B cell (primary cell): Measurements from ENCODE around the gene MLH3. TPM values are rescaled to one million over a fixed set of nuclear protein-coding genes. Genes with fewer than 3 reads are reported as not detected.

Experiments
- ATAC-seq: fragments of 200-7000 bp; cut with Tn5 transposase; one replicate; pipeline ENCODE4 v1.10.0; 2021; ENCODE audit warnings: low read depth, mild to moderate bottlenecking, moderate number of reproducible peaks, moderate library complexity
- CTCF ChIA-PET: fragments of 350-600 bp; sonication (Branson Sonifier 250); formaldehyde crosslinking; loops from one replicate; lab custom pipeline; 2021; ENCODE audit warnings: antibody characterized with exemption, inconsistent platforms; lab: Charles Lee
- POLR2A ChIA-PET: fragments of 350-600 bp; sonication (Branson Sonifier 250); formaldehyde crosslinking; loops from one replicate; lab custom pipeline; 2021; ENCODE audit warnings: antibody characterized with exemption; lab: Charles Lee
- DNase-seq: peaks from one replicate; pipeline ENCODE4 v3.0.0; 2013
- H2AFZ ChIP-seq: 2 replicates; pipeline ENCODE4 v1.6.1; 2012; ENCODE audit warnings: mild to moderate bottlenecking, low read depth, low read length; ENCODE audit not compliant: insufficient read depth, poor library complexity, severe bottlenecking
- H3K27ac ChIP-seq, 2 donors: 1 replicate in 1 of 2; 2 replicates in 1 of 2; pipeline ENCODE4 v1.5.1; 2012 to 2013; ENCODE audit warnings: low read length in 2 of 2, mild to moderate bottlenecking in 2 of 2, moderate library complexity in 1 of 2
- H3K27me3 ChIP-seq, 4 experiments: fragments of 200-600 bp in 1 of 4; sonication (generic) in 1 of 4; replicated peaks in 1 of 4; 1 replicate in 2 of 4; 2 replicates in 2 of 4; pipeline versions ENCODE4 v1.6.1 to v1.7.0; 2013 to 2016; ENCODE audit warnings: low read length in 3 of 4, mild to moderate bottlenecking in 2 of 4, mixed read lengths in 1 of 4, moderate library complexity in 1 of 4; ENCODE audit not compliant: insufficient read depth in 4 of 4, control insufficient read depth in 3 of 4; ENCODE audit errors: control extremely low read depth in 1 of 4
- H3K36me3 ChIP-seq, 2 experiments: replicated peaks in 1 of 2; 1 replicate in 1 of 2; 2 replicates in 1 of 2; pipeline versions ENCODE4 v1.6.1 to v1.7.1; 2013; ENCODE audit warnings: low read length in 1 of 2; ENCODE audit not compliant: insufficient read depth in 2 of 2, control insufficient read depth in 1 of 2; ENCODE audit errors: control extremely low read depth in 1 of 2, extremely low read depth in 1 of 2
- H3K4me1 ChIP-seq, 2 donors: fragments of 200-600 bp in 1 of 2; sonication (generic) in 1 of 2; 1 replicate in 1 of 2; 2 replicates in 1 of 2; pipeline versions ENCODE4 v1.5.1 to v1.6.1; 2013 to 2017; ENCODE audit warnings: low read length in 2 of 2; ENCODE audit not compliant: control insufficient read depth in 2 of 2, insufficient read depth in 2 of 2
- H3K4me2 ChIP-seq: replicated peaks from 2 replicates; pipeline ENCODE3; 2012; ENCODE audit warnings: mild to moderate bottlenecking, low read depth, low read length; ENCODE audit not compliant: poor library complexity, severe bottlenecking
- H3K4me3 ChIP-seq, 5 experiments: fragments of 200-600 bp in 1 of 5; sonication (generic) in 1 of 5; 1 replicate in 3 of 5; 2 replicates in 2 of 5; pipeline versions ENCODE4 v1.5.1 to v1.7.0; 2011 to 2016; ENCODE audit warnings: low read length in 4 of 5, mild to moderate bottlenecking in 4 of 5, low read depth in 2 of 5, control low read depth in 1 of 5, moderate library complexity in 1 of 5; ENCODE audit not compliant: insufficient read depth in 1 of 5; ENCODE audit errors: control extremely low read depth in 1 of 5, extremely low read depth in 1 of 5
- H3K79me2 ChIP-seq: fragments of 200-600 bp; sonication (generic); one replicate; pipeline ENCODE4 v1.6.0; 2016; ENCODE audit warnings: low read length; ENCODE audit not compliant: control insufficient read depth, insufficient read depth
- H3K9ac ChIP-seq: fragments of 200-600 bp; sonication (generic); 2 replicates; pipeline ENCODE4 v1.6.1; 2017; ENCODE audit warnings: mild to moderate bottlenecking, low read length, moderate library complexity
- H3K9me3 ChIP-seq, 3 donors: one replicate each; pipeline versions ENCODE4 v1.6.1 to v1.7.1; 2013; ENCODE audit warnings: low read length in 2 of 3; ENCODE audit not compliant: control insufficient read depth in 2 of 3, insufficient read depth in 1 of 3; ENCODE audit errors: control extremely low read depth in 1 of 3
- H4K20me1 ChIP-seq: 2 replicates; pipeline ENCODE4 v1.6.0; 2012; ENCODE audit warnings: mild to moderate bottlenecking, low read length; ENCODE audit not compliant: insufficient read depth, control insufficient read depth, poor library complexity, severe bottlenecking
- H3K27ac Mint-ChIP-seq: one replicate; pipeline ENCODE4 v1.8.0; 2021; ENCODE audit warnings: mixed read lengths
- H3K27me3 Mint-ChIP-seq: one replicate; pipeline ENCODE4 v1.8.0; 2021; ENCODE audit warnings: mixed read lengths
- H3K4me1 Mint-ChIP-seq: one replicate; pipeline ENCODE4 v1.8.0; 2021; ENCODE audit warnings: mixed read lengths
- H3K4me3 Mint-ChIP-seq: one replicate; pipeline ENCODE4 v1.8.0; 2021; ENCODE audit warnings: mixed read lengths
- H3K9me3 Mint-ChIP-seq: one replicate; pipeline ENCODE4 v1.8.0; 2022; ENCODE audit warnings: mixed read lengths; ENCODE audit not compliant: insufficient read depth
- CTCF ChIP-seq: fragments of 200-600 bp; IDR thresholded peaks from one replicate; pipeline ENCODE4 v1.8.0; 2022; ENCODE audit warnings: antibody characterized with exemption, mild to moderate bottlenecking
- EZH2 ChIP-seq: IDR thresholded peaks from 2 replicates; pipeline ENCODE4 v1.6.1; 2012; ENCODE audit warnings: borderline replicate concordance, low read depth, mild to moderate bottlenecking, moderate library complexity, low read length; ENCODE audit not compliant: insufficient read depth, poor library complexity, severe bottlenecking
- WGBS: methylation state at CpG from one replicate; pipeline ENCODE4 v1.1.5; 2013; ENCODE audit warnings: missing lambda C conversion rate; ENCODE audit not compliant: insufficient coverage; 5-methylcytosine and 5-hydroxymethylcytosine counted together
- intact Hi-C: fragments of 100-400 bp; cut with micrococcal nuclease; formaldehyde crosslinking; loops from one replicate; pipeline ENCODE4 v1.10.0; 2022
- polyA plus RNA-seq: library from polyadenylated mRNA; depleted of rRNA; stranded (reverse); fragments of >200 nt; gene quantifications from 2 replicates; pipeline ENCODE4 v1.2.3, GENCODE V29; 2012
- total RNA-seq, 2 donors: library from RNA; stranded (reverse); fragments of 120-200 nt in 1 of 2; gene quantifications; 1 replicate in 1 of 2; 2 replicates in 1 of 2; pipeline versions ENCODE4 v1.2.3 to v1.2.4, GENCODE V29; 2013 to 2022

MLH3 gene
- total and polyA plus RNA-seq, 2 donors (not counting 1 experiment from before 2014, with no cell fraction given) = 6.7 to 19.9 TPM

GRCh38 chr14:75040959-75041358 lies 10.3 kb downstream of the MLH3 start:
- no peak overlapping the region for H3K4me2 ChIP-seq
- H3K36me3 ChIP-seq = peaks cover 4 to 17% of the 10 kb centered on the region in 2 experiments
- no peaks in the 10 kb centered on the region for H3K4me1 ChIP-seq
- ChIA-PET CTCF (no interaction called here), POLR2A (no interaction called here)
- Mint-ChIP-seq H3K9me3 (no peaks in the 10 kb centered on the region), H3K4me1 (peaks cover 10% of the 10 kb centered on the region), H3K27me3 (no peaks in the 10 kb centered on the region), H3K4me3 (no peak overlapping the region), H3K27ac (no peak overlapping the region)
- H3K9me3 ChIP-seq = no peaks in the 10 kb centered on the region
- no peaks in the 10 kb centered on the region for H4K20me1 ChIP-seq
- TF ChIP-seq EZH2 (no peak), CTCF (no peak)
- H3K79me2 ChIP-seq = peaks cover 8% of the 10 kb centered on the region
- no peak overlapping the region for H3K9ac ChIP-seq
- intact Hi-C loops = no loop called here
- H3K27me3 ChIP-seq = no peaks in the 10 kb centered on the region
- H3K27ac ChIP-seq = no peak overlapping the region
- 90% methylated on average over 2 of the region's 2 CpGs for WGBS
- ATAC-seq (no peak), DNase-seq (no peak)
- H3K4me3 ChIP-seq = no peak overlapping the region
- no peak overlapping the region for H2AFZ ChIP-seq

GRCh38 chr14:75040507-75040906 lies 10.8 kb downstream of the MLH3 start:
- no CpG with 5 or more reads among the region's 1 CpG for WGBS
- Histone ChIP-seq H2AFZ (no peak overlapping the region), H3K9ac (no peak overlapping the region), H3K4me1 (no peaks in the 10 kb centered on the region), H3K4me2 (no peak overlapping the region), H4K20me1 (no peaks in the 10 kb centered on the region), H3K79me2 (peaks cover 4% of the 10 kb centered on the region), H3K36me3 (peaks cover 4 to 19% of the 10 kb centered on the region in 2 experiments), H3K27ac (no peak overlapping the region), H3K27me3 (no peaks in the 10 kb centered on the region), H3K9me3 (no peaks in the 10 kb centered on the region), H3K4me3 (no peak overlapping the region)
- ChIA-PET CTCF (no interaction called here), POLR2A (no interaction called here)
- intact Hi-C loops = no loop called here
- DNase-seq = no peak
- TF ChIP-seq EZH2 (no peak), CTCF (no peak)
- no peaks in the 10 kb centered on the region for H3K9me3 Mint-ChIP-seq
- H3K27ac Mint-ChIP-seq = no peak overlapping the region
- H3K27me3 Mint-ChIP-seq = no peaks in the 10 kb centered on the region
- ATAC-seq = no peak
- H3K4me3 Mint-ChIP-seq = no peak overlapping the region
- peaks cover 8% of the 10 kb centered on the region for H3K4me1 Mint-ChIP-seq
